ENCODE measurements around the gene CNBP. TPM values are rescaled to one million over a fixed set of nuclear protein-coding genes. Genes with fewer than 3 reads are reported as not detected.

Gene CNBP
- total and polyA plus RNA-seq, 2 donors (not counting 3 experiments of a cell fraction or from before 2014, with no cell fraction given): 196 to 205 TPM

GRCh38 chr3:129218742-129219141, 35.0 kb upstream of the CNBP start:
- H3K4me1 ChIP-seq (ENCODE audit: control insufficient read depth, extremely low read depth, insufficient read depth, low read length): no peaks in the 10 kb centered on the region
- intact Hi-C loops (cut with micrococcal nuclease) (no loop called here), dilution Hi-C loops (cut with MboI; ENCODE audit: extremely low pct_ligation_motif_present, low sequenced_read_pairs) (no loop called here)
- BruUV-seq (replicated peaks): no TSS peak
- FAIRE-seq (no peak), DNase-seq (ENCODE audit: low read depth, low spot score) (no peak)
- no peaks in the 10 kb centered on the region for H3K79me2 ChIP-seq (ENCODE audit: control insufficient read depth, insufficient read depth, low read length)
- no peak overlapping the region for H3K4me3 ChIP-seq (replicated peaks in 1 of 3; ENCODE audit: insufficient read depth in 1 of 3, low read depth in 1 of 3, low read length in 3 of 3)
- no peak overlapping the region for H2AFZ ChIP-seq (ENCODE audit: low read depth, low read length)
- no peak overlapping the region for H3K9ac ChIP-seq (replicated peaks; ENCODE audit: extremely low read depth, insufficient read depth, low read length)
- peaks cover 0 to 2% of the 10 kb centered on the region in 2 experiments for H3K27me3 ChIP-seq (ENCODE audit: control insufficient read depth in 2 of 2, insufficient read depth in 2 of 2, low read length in 2 of 2)
- POLR2A ChIA-PET: no interaction called here
- H3K27ac ChIP-seq (ENCODE audit: insufficient read depth, low read depth, low read length): no peak overlapping the region
- H3K9me1 ChIP-seq (replicated peaks; ENCODE audit: control insufficient read depth, extremely low read depth, insufficient read depth, low read length): no peaks in the 10 kb centered on the region
- H3K36me3 ChIP-seq (ENCODE audit: control insufficient read depth in 2 of 2, extremely low read depth in 1 of 2, insufficient read depth in 2 of 2, low read length in 2 of 2): no peaks in the 10 kb centered on the region
- no peaks in the 10 kb centered on the region for H4K20me1 ChIP-seq (replicated peaks; ENCODE audit: control insufficient read depth, extremely low read depth, insufficient read depth, low read length)
- CTCF ChIA-PET: interaction anchor here (1.3 kb wide), 1 partner anchor 15 kb away, joined by 3 read pairs; no protein-coding TSS in a partner anchor
- no peak overlapping the region for H3K4me2 ChIP-seq (ENCODE audit: insufficient read depth, low read length)
- TF ChIP-seq GATA2 (IDR thresholded peaks at IDR 0.05; ENCODE audit: insufficient read depth, insufficient read length, low read depth, low read length) (no peak), POLR2A (IDR thresholded peaks at IDR 0.05; ENCODE audit: low read depth, low read length) (no peak), EZH2 (IDR thresholded peaks at IDR 0.05; ENCODE audit: borderline replicate concordance, low read depth, low read length, severe bottlenecking) (no peak), JUN (IDR thresholded peaks at IDR 0.05; ENCODE audit: borderline replicate concordance, insufficient read depth, insufficient read length, low read depth) (no peak), POLR2AphosphoS5 (IDR thresholded peaks at IDR 0.05; ENCODE audit: insufficient read depth, low read depth, low read length) (no peak), CTCF (IDR thresholded peaks at IDR 0.05; ENCODE audit: extremely low read depth in 1 of 2, insufficient read depth in 1 of 2, low read depth in 1 of 2, low read length in 2 of 2) (no peak), FOS (IDR thresholded peaks at IDR 0.05; ENCODE audit: borderline replicate concordance, insufficient read depth, low read length) (no peak), MYC (IDR thresholded peaks at IDR 0.05; ENCODE audit: low read depth, low read length) (no peak), MAX (IDR thresholded peaks at IDR 0.05; ENCODE audit: insufficient read depth, insufficient read length) (no peak)
- no peaks in the 10 kb centered on the region for H3K9me3 ChIP-seq (replicated peaks; ENCODE audit: control insufficient read depth, insufficient read depth, low read length)

Measured in endothelial cell of umbilical vein (primary cell).